NT2/D1 (cell line): ENCODE measurements around the gene SARNP.

Experiments
- DNase-seq: peaks from one replicate; pipeline ENCODE4 v3.0.0-alpha.2; 2011; ENCODE audit warnings: low read depth, low spot score
- H3K27me3 ChIP-seq: 2 replicates; pipeline ENCODE4 v1.6.0; 2011; ENCODE audit warnings: mild to moderate bottlenecking; ENCODE audit not compliant: insufficient read length, insufficient read depth
- H3K36me3 ChIP-seq: 2 replicates; pipeline ENCODE4 v1.6.1; 2011; ENCODE audit warnings: mild to moderate bottlenecking, low read length, mixed read lengths; ENCODE audit not compliant: insufficient read depth, insufficient read length
- H3K4me1 ChIP-seq: 2 replicates; pipeline ENCODE4 v1.5.1; 2011; ENCODE audit not compliant: insufficient read depth, insufficient read length
- H3K4me3 ChIP-seq: 2 replicates; pipeline ENCODE4 v1.5.1; 2011; ENCODE audit warnings: low read depth; ENCODE audit not compliant: insufficient read length
- H3K9ac ChIP-seq: 2 replicates; pipeline ENCODE4 v1.6.0; 2011; ENCODE audit warnings: low read depth; ENCODE audit not compliant: insufficient read length
- H3K9me3 ChIP-seq: 2 replicates; pipeline ENCODE4 v1.5.1; 2011; ENCODE audit warnings: mild to moderate bottlenecking, low read length; ENCODE audit not compliant: insufficient read depth
- SUZ12 ChIP-seq: IDR thresholded peaks from 2 replicates; pipeline ENCODE4 v1.6.1; 2011; ENCODE audit not compliant: insufficient read length, insufficient read depth; ENCODE audit errors: extremely low read depth
- YY1 ChIP-seq: IDR thresholded peaks from 2 replicates; pipeline ENCODE4 v1.6.1; 2011; ENCODE audit not compliant: insufficient read length, insufficient read depth
- ZNF274 ChIP-seq: IDR thresholded peaks from 2 replicates; pipeline ENCODE4 v1.6.1; 2011; ENCODE audit warnings: mild to moderate bottlenecking, low read depth, low read length

SARNP gene

DNA sequence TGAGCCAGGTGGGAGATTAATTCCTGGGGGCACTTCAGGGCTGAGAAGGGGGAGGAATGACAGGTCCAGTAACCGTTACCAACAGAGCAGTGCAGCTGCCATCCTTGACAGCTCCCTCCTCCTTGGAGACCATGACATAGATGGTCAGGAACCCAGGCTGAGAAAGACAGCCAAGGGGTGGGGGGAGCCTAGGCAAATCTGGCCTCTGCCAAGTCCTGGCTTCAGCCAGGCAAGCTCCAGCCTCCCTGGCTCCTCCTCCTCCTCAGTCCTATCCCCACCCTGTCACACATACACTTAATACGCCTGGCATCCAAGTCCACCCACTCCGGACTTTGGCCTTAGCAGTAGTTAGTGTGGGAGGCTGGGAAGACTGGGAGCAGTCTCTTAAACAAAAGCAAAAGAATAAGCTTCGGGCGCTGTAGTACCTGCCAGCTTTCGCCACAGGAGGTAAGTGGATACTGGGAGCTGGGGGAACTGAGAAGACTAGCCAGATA lies 97.4 kb downstream of the SARNP start, which contains the start of gene RDH5:
RDH5 (plus strand) TSS at position 323 of the 494 bp plus-strand sequence. CDS start 792 bp downstream, outside the sequence.
- no peak for DNase-seq
- Histone ChIP-seq H3K4me3 (no peak within 1 kb of the TSS), H3K4me1 (peaks cover 18% of the 10 kb centered on the region), H3K36me3 (peaks cover 40% of the 10 kb centered on the region), H3K9ac (peak within 1 kb of the TSS; percentile 13), H3K9me3 (no peaks in the 10 kb centered on the region), H3K27me3 (no peaks in the 10 kb centered on the region)
- TF ChIP-seq YY1 (no peak), SUZ12 (no peak), ZNF274 (no peak)

- no peak overlapping the region for H3K4me3 ChIP-seq
- H3K9ac ChIP-seq = no peak overlapping the region
- H3K36me3 ChIP-seq = peaks cover 33% of the 10 kb centered on the region
- TF ChIP-seq SUZ12 (no peak), ZNF274 (no peak), YY1 (no peak)
- no peaks in the 10 kb centered on the region for H3K9me3 ChIP-seq
- H3K4me1 ChIP-seq = peaks cover 18% of the 10 kb centered on the region
- no peak for DNase-seq
- H3K27me3 ChIP-seq = no peaks in the 10 kb centered on the region
These were observed 98.2 kb downstream of the SARNP start for GRCh38 chr12:55719371-55719770.

GRCh38 chr12:55718624-55719275 lies 98.8 kb downstream of the SARNP start:
- Histone ChIP-seq H3K9me3 (no peaks in the 10 kb centered on the region), H3K36me3 (peaks cover 27% of the 10 kb centered on the region), H3K4me1 (peaks cover 14% of the 10 kb centered on the region), H3K4me3 (no peak overlapping the region), H3K27me3 (no peaks in the 10 kb centered on the region), H3K9ac (peak overlapping the region; percentile 47)
- no peak for TF ChIP-seq ZNF274
- no peak for TF ChIP-seq SUZ12
- no peak for TF ChIP-seq YY1
- DNase-seq = no peak

DNA sequence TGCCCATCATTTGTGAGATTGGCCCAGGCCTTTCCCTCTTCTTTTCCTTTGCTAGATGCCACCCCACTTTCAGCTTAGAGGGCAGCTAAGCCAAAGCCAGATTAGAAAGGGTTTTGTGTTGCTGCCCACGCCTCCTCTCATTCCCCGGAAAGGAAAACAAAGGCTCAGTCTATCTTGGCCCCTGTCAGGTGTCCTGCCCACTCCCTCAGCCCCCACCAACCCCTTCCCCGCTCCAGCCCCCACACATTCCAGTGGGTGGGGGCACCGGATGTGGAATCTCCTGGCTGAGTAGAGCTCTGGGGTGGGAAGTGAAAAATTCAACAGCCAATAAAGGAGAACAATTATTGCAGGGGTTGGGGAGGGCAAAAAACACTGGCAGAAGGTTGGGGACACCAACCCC lies 99.5 kb downstream of the SARNP start:
- peak overlapping the region; percentile 75 for H3K4me3 ChIP-seq
- no peaks in the 10 kb centered on the region for H3K9me3 ChIP-seq
- TF ChIP-seq YY1 (no peak), SUZ12 (no peak), ZNF274 (no peak)
- peaks cover 14% of the 10 kb centered on the region for H3K4me1 ChIP-seq
- peaks cover 19% of the 10 kb centered on the region for H3K36me3 ChIP-seq
- no peak for DNase-seq
- H3K27me3 ChIP-seq = peaks cover 2% of the 10 kb centered on the region
- H3K9ac ChIP-seq = peak overlapping the region; percentile 90

GRCh38 chr12:55717011-55718007 lies 100.2 kb downstream of the SARNP start:
- H3K36me3 ChIP-seq = peaks cover 17% of the 10 kb centered on the region
- no peak for DNase-seq

GRCh38 chr12:55716582-55716957 lies 101.0 kb downstream of the SARNP start:
- peaks cover 14% of the 10 kb centered on the region for H3K4me1 ChIP-seq
- peak overlapping the region; percentile 90 for H3K9ac ChIP-seq
- DNase-seq = no peak
- peaks cover 17% of the 10 kb centered on the region for H3K36me3 ChIP-seq
- peaks cover 15% of the 10 kb centered on the region for H3K27me3 ChIP-seq
- TF ChIP-seq ZNF274 = no peak
- TF ChIP-seq YY1 = no peak
- H3K9me3 ChIP-seq = no peaks in the 10 kb centered on the region
- peak overlapping the region; percentile 75 for H3K4me3 ChIP-seq

More at GRCh38 chr12:55717011-55718007, 100.2 kb downstream of the SARNP start:
- peaks cover 14% of the 10 kb centered on the region for H3K4me1 ChIP-seq
- H3K9ac ChIP-seq = peak overlapping the region; percentile 90
- peak overlapping the region; percentile 75 for H3K4me3 ChIP-seq
- peaks cover 9% of the 10 kb centered on the region for H3K27me3 ChIP-seq
- TF ChIP-seq SUZ12 (no peak), ZNF274 (no peak), YY1 (no peak)
- no peaks in the 10 kb centered on the region for H3K9me3 ChIP-seq
